PC-3 (cell line): Measurements from ENCODE around the gene GPS1. TPM values are rescaled to one million over a fixed set of nuclear protein-coding genes. Genes with fewer than 3 reads are reported as not detected.

Source experiments
- ATAC-seq: fragments of 200-7000 bp; cut with Tn5 transposase; 2 replicates; pipeline ENCODE4 v1.9.1; 2020; ENCODE audit warnings: mild to moderate bottlenecking, moderate library complexity
- BruUV-seq: library from RNA; stranded (reverse); fragments of 400-500 nt; replicated peaks from 2 replicates; lab custom pipeline; 2021; lab: Mats Ljungman, UMichigan
- CTCF ChIA-PET: fragments of 300-600 bp; sonication (Branson Sonifier 250); formaldehyde crosslinking; loops from one replicate; lab custom pipeline; 2022; ENCODE audit warnings: antibody characterized with exemption; lab: Charles Lee
- POLR2A ChIA-PET: fragments of 300-600 bp; sonication (Branson Sonifier 250); formaldehyde crosslinking; loops from one replicate; lab custom pipeline; 2022; ENCODE audit warnings: antibody characterized with exemption; ENCODE audit not compliant: unreplicated experiment; lab: Charles Lee
- DNase-seq: peaks from one replicate; pipeline ENCODE4 v3.0.0-alpha.2; 2015
- H2AFZ ChIP-seq: fragments of 300-600 bp; sonication (generic); 2 replicates; pipeline ENCODE4 v1.6.0; 2016; ENCODE audit warnings: antibody characterized with exemption, low read length
- H3F3A ChIP-seq: fragments of 300-600 bp; sonication (generic); one replicate; pipeline ENCODE4 v1.6.0; 2017; ENCODE audit warnings: antibody characterized with exemption, low read length, control low read depth, mild to moderate bottlenecking; ENCODE audit not compliant: unreplicated experiment
- H3K27ac ChIP-seq: fragments of 300-600 bp; sonication (generic); 2 replicates; pipeline ENCODE4 v1.5.1; 2016; ENCODE audit warnings: mild to moderate bottlenecking, low read length
- H3K27me3 ChIP-seq: fragments of 300-600 bp; sonication (generic); 2 replicates; pipeline ENCODE4 v1.6.1; 2016; ENCODE audit warnings: low read length, mixed read lengths
- H3K36me3 ChIP-seq: fragments of 300-600 bp; sonication (generic); 2 replicates; pipeline ENCODE4 v1.6.1; 2016; ENCODE audit warnings: low read depth, mixed run types, low read length, mixed read lengths
- H3K4me1 ChIP-seq: fragments of 300-600 bp; sonication (generic); 2 replicates; pipeline ENCODE4 v1.5.1; 2016; ENCODE audit warnings: low read length; ENCODE audit not compliant: insufficient read depth
- H3K4me2 ChIP-seq: fragments of 300-600 bp; sonication (generic); 2 replicates; pipeline ENCODE4 v1.6.0; 2016; ENCODE audit warnings: low read length
- H3K4me3 ChIP-seq: fragments of 300-600 bp; sonication (generic); 2 replicates; pipeline ENCODE4 v1.5.1; 2016; ENCODE audit warnings: mild to moderate bottlenecking, low read length, mixed read lengths
- H3K79me2 ChIP-seq: fragments of 300-600 bp; sonication (generic); 2 replicates; pipeline ENCODE4 v1.6.1; 2017; ENCODE audit warnings: low read length, mixed read lengths
- H3K9ac ChIP-seq: fragments of 300-600 bp; sonication (generic); 2 replicates; pipeline ENCODE4 v1.6.0; 2016; ENCODE audit warnings: mild to moderate bottlenecking, low read length
- H3K9me2 ChIP-seq: fragments of 300-600 bp; sonication (generic); replicated peaks from 2 replicates; pipeline ENCODE4 v1.6.1; 2016; ENCODE audit warnings: mixed run types, low read length, mixed read lengths
- H3K9me3 ChIP-seq: fragments of 300-600 bp; sonication (generic); 2 replicates; pipeline ENCODE4 v1.6.1; 2016; ENCODE audit warnings: low read length, mixed read lengths
- H4K20me1 ChIP-seq: fragments of 300-600 bp; sonication (generic); 2 replicates; pipeline ENCODE4 v1.6.1; 2016; ENCODE audit warnings: low read length, mixed read lengths
- CTCF ChIP-seq: fragments of 300-600 bp; sonication (generic); conservative IDR thresholded peaks from 2 replicates; pipeline ENCODE4 v1.5.1; 2017; ENCODE audit warnings: antibody characterized with exemption, low read depth, mild to moderate bottlenecking, low read length
- EZH2 ChIP-seq: fragments of 300-600 bp; sonication (generic); IDR thresholded peaks from one replicate; pipeline ENCODE4 v1.6.1; 2017; ENCODE audit warnings: antibody characterized with exemption, mild to moderate bottlenecking, low read length; ENCODE audit not compliant: unreplicated experiment
- EZH2phosphoT487 ChIP-seq: fragments of 300-600 bp; sonication (generic); IDR thresholded peaks from 2 replicates; pipeline ENCODE4 v1.6.1; 2018; ENCODE audit warnings: mild to moderate bottlenecking, antibody characterized with exemption, low read length, borderline replicate concordance
- intact Hi-C: fragments of 100-400 bp; cut with micrococcal nuclease; formaldehyde crosslinking; loops from 2 replicates; pipeline ENCODE4 v1.9.0; 2023
- total RNA-seq: library from RNA; depleted of rRNA; stranded (reverse); fragments of >200 nt; gene quantifications from 2 replicates; pipeline ENCODE4 v1.2.3, GENCODE V29; 2014

The GPS1 gene
- total RNA-seq, 1 experiment from 2014 or later = 240 TPM

- Histone ChIP-seq H3K4me3 (peak overlapping the region; percentile 86), H3K4me2 (peak overlapping the region; percentile 93), H2AFZ (no peak overlapping the region), H3K36me3 (no peaks in the 10 kb centered on the region), H3K9ac (peak overlapping the region; percentile 75), H3K27ac (no peak overlapping the region), H3K9me3 (no peaks in the 10 kb centered on the region), H3K79me2 (peaks cover 17% of the 10 kb centered on the region), H3K27me3 (no peaks in the 10 kb centered on the region), H3K4me1 (peaks cover 25% of the 10 kb centered on the region), H3F3A (no peaks in the 10 kb centered on the region), H3K9me2 (no peaks in the 10 kb centered on the region), H4K20me1 (peaks cover 8% of the 10 kb centered on the region; the same call in 1 of the 2 replicates)
- DNase-seq (no peak), ATAC-seq (peak; percentile 0; the same call in 1 of the 2 replicates)
- intact Hi-C loops = loop anchor here (5.0 kb wide), 1 partner anchor 61 kb away; the partner anchor contains the start of gene FASN
- ChIA-PET POLR2A (no interaction called here), CTCF (no interaction called here)
- BruUV-seq = TSS peak; percentile 51
- TF ChIP-seq EZH2phosphoT487 = no peak
- no peak for TF ChIP-seq CTCF
- TF ChIP-seq EZH2 = no peak
Observed at GRCh38 chr17:82036634-82037091, 15.0 kb upstream of the GPS1 start.

- H3K9me2 ChIP-seq = no peaks in the 10 kb centered on the region
- H3K27ac ChIP-seq = peak within 1 kb of the TSS; percentile 46
- no peaks in the 10 kb centered on the region for H3K9me3 ChIP-seq
- no peaks in the 10 kb centered on the region for H3F3A ChIP-seq
- TF ChIP-seq EZH2 (no peak), EZH2phosphoT487 (no peak), CTCF (peak; percentile 73)
- no peaks in the 10 kb centered on the region for H3K36me3 ChIP-seq
- H3K4me2 ChIP-seq = peak within 1 kb of the TSS; percentile 93
- ChIA-PET POLR2A (interaction anchor here (0.6 to 1.0 kb wide), 9 partner anchors 15 to 152 kb away, joined by 3 to 5 read pairs (median 4); partner anchors contain the start of genes FASN and MAFG), CTCF (interaction anchor here (0.6 to 1.1 kb wide), 6 partner anchors 8 to 204 kb away, joined by 3 to 10 read pairs (median 3); partner anchors contain the start of genes CENPX, DUS1L and LRRC45)
- intact Hi-C loops = loop anchor here (5.0 kb wide), 1 partner anchor 60 kb away; the partner anchor contains the start of gene FASN
- H3K27me3 ChIP-seq = no peaks in the 10 kb centered on the region
- ATAC-seq (peak; percentile 92), DNase-seq (peak; percentile 95)
- peaks cover 17% of the 10 kb centered on the region for H3K79me2 ChIP-seq
- peak within 1 kb of the TSS; percentile 86 for H3K4me3 ChIP-seq
- peaks cover 8% of the 10 kb centered on the region; the same call in 1 of the 2 replicates for H4K20me1 ChIP-seq
- H3K9ac ChIP-seq = peak within 1 kb of the TSS; percentile 75
- no TSS peak for BruUV-seq
- peaks cover 22% of the 10 kb centered on the region for H3K4me1 ChIP-seq
- H2AFZ ChIP-seq = peak within 1 kb of the TSS; percentile 96
Observed at GRCh38 chr17:82037092-82037888, 14.4 kb upstream of the GPS1 start, which contains the start of gene DCXR. Gene DCXR (minus strand): TSS chr17:82037697. CDS start chr17:82037682, 15 bp downstream.
